ENCODE measurements around the gene PUM2. TPM values are rescaled to one million over a fixed set of nuclear protein-coding genes. Genes with fewer than 3 reads are reported as not detected.

The PUM2 gene
- total and polyA plus RNA-seq, 2 of the 8 experiments (the other 6 are each of a cell fraction or from before 2014, with no cell fraction given): 46.6 to 114 TPM

GRCh38 chr2:20396356-20397000, 45.8 kb upstream of the PUM2 start:
- no peak overlapping the region for H3K27ac ChIP-seq (ENCODE audit: low read depth, low read length)
- H2BK15ac ChIP-seq (ENCODE audit: low read length): no peak overlapping the region
- H3K4me1 ChIP-seq (replicated peaks in 1 of 4; ENCODE audit: control insufficient read depth in 3 of 4, insufficient read depth in 4 of 4, low read length in 3 of 4): no peaks in the 10 kb centered on the region
- no peak overlapping the region for H3K4me3 ChIP-seq (ENCODE audit: extremely low read depth in 1 of 4, insufficient read depth in 2 of 4, low read depth in 3 of 4, low read length in 4 of 4)
- no peak overlapping the region for H3K18ac ChIP-seq (ENCODE audit: extremely low read depth, low read length)
- no peak overlapping the region for H2AFZ ChIP-seq (ENCODE audit: low read length)
- H2BK120ac ChIP-seq (replicated peaks; ENCODE audit: low read depth, low read length): no peak overlapping the region
- no peaks in the 10 kb centered on the region for H3K27me3 ChIP-seq (replicated peaks in 1 of 4; ENCODE audit: control insufficient read depth in 3 of 4, extremely low read depth in 1 of 4, insufficient read depth in 3 of 4, low read length in 3 of 4)
- H2AK5ac ChIP-seq (ENCODE audit: low read depth, low read length): no peak overlapping the region
- H3K23me2 ChIP-seq (ENCODE audit: low read depth, low read length): no peaks in the 10 kb centered on the region
- no peak overlapping the region for H3K9ac ChIP-seq (replicated peaks in 1 of 4; ENCODE audit: extremely low read depth in 1 of 4, low read depth in 3 of 4, low read length in 3 of 4)
- no peak overlapping the region for H2BK20ac ChIP-seq (ENCODE audit: low read length)
- H4K20me1 ChIP-seq (replicated peaks in 1 of 2; ENCODE audit: control insufficient read depth in 1 of 2, insufficient read depth in 2 of 2, low read length in 2 of 2): no peaks in the 10 kb centered on the region
- H3K4ac ChIP-seq (replicated peaks; ENCODE audit: insufficient read length, low read depth, low read length): no peak overlapping the region
- ChIA-PET POLR2A (ENCODE audit: partially characterized antibody) (interaction anchor here (1.0 to 2.6 kb wide), 2 partner anchors 13 to 50 kb away, joined by 3 to 5 read pairs; partner anchors contain the start of gene RHOB), CTCF (ENCODE audit: partially characterized antibody) (interaction anchor here (0.9 to 2.8 kb wide), 8 partner anchors 9 to 238 kb away, joined by 3 to 17 read pairs (median 8); no protein-coding TSS in a partner anchor)
- peak overlapping the region; percentile 7; the same call in 1 of the 2 replicates for H4K8ac ChIP-seq (ENCODE audit: extremely low read depth, insufficient read depth, low read length)
- no peaks in the 10 kb centered on the region for H3K79me2 ChIP-seq (ENCODE audit: control insufficient read depth in 1 of 2, insufficient read depth in 2 of 2, low read length in 2 of 2)
- no peak overlapping the region for H3K23ac ChIP-seq (ENCODE audit: insufficient read length)
- 91% methylated on average over 9 of the region's 9 CpGs; no CpG with 5 or more reads in 1 of the 2 experiments for WGBS, 2 experiments (ENCODE audit: extremely low coverage in 1 of 2, insufficient coverage in 1 of 2, insufficient read length in 1 of 2, insufficient replicate concordance in 2 of 2, low coverage in 1 of 2, low lambda C conversion rate in 2 of 2, missing lambda C conversion rate in 1 of 2)
- H4K5ac ChIP-seq (ENCODE audit: insufficient read length, low read depth, low read length): no peak overlapping the region
- no peak overlapping the region for H2BK5ac ChIP-seq (ENCODE audit: low read depth, low read length)
- DNase-seq (ENCODE audit: low read depth in 1 of 2, low spot score in 2 of 2): no peak
- no peak overlapping the region for H3K56ac ChIP-seq (replicated peaks; ENCODE audit: insufficient read length, low read depth, low read length)
- H3K4me2 ChIP-seq (ENCODE audit: insufficient read depth in 1 of 2, low read depth in 2 of 2, low read length in 2 of 2): no peak overlapping the region
- H2BK12ac ChIP-seq (ENCODE audit: low read depth, low read length): no peak overlapping the region
- H3K9me3 ChIP-seq (ENCODE audit: insufficient read depth in 2 of 2, low read depth in 1 of 2, low read length in 1 of 2): no peaks in the 10 kb centered on the region
- H3K36me3 ChIP-seq (ENCODE audit: control insufficient read depth in 2 of 4, insufficient read depth in 4 of 4, low read length in 3 of 4): no peaks in the 10 kb centered on the region
- no peak overlapping the region for H4K91ac ChIP-seq (replicated peaks; ENCODE audit: insufficient read length, low read length)
- no peak overlapping the region for H3K14ac ChIP-seq (ENCODE audit: insufficient read length)
- TF ChIP-seq JUN (IDR thresholded peaks at IDR 0.05; ENCODE audit: low read depth, low read length) (no peak), BRCA1 (IDR thresholded peaks at IDR 0.05; ENCODE audit: low read depth, low read length) (no peak), KDM5A (IDR thresholded peaks at IDR 0.05; ENCODE audit: low read length) (no peak), FOSL1 (IDR thresholded peaks at IDR 0.05; ENCODE audit: insufficient read depth, low read depth, low read length) (no peak), TEAD4 (IDR thresholded peaks at IDR 0.05; ENCODE audit: low read depth, low read length) (no peak), KDM4A (IDR thresholded peaks at IDR 0.05; ENCODE audit: low read depth, low read length, severe bottlenecking) (no peak), POLR2AphosphoS5 (IDR thresholded peaks at IDR 0.05; ENCODE audit: low read depth, low read length) (no peak), POU5F1 (IDR thresholded peaks at IDR 0.05; ENCODE audit: low read depth, low read length) (no peak), RXRA (IDR thresholded peaks at IDR 0.05; ENCODE audit: insufficient read depth, low read depth, low read length) (no peak), RBBP5 (IDR thresholded peaks at IDR 0.05; ENCODE audit: borderline replicate concordance, low read depth, low read length) (no peak)
- no peaks in the 10 kb centered on the region for H3K79me1 ChIP-seq (ENCODE audit: low read depth, low read length)
- no peak for FAIRE-seq

All from H1 (cell line).